H9 (cell line): ENCODE data around the gene MMP11. TPM values are rescaled to one million over a fixed set of nuclear protein-coding genes. Genes with fewer than 3 reads are reported as not detected.
A peak's percentile ranks its signal among the peaks of the same experiment; 100 is the strongest.

ENCODE experiments used
- DNase-seq: peaks from one replicate; pipeline ENCODE4 v3.0.0-alpha.2; 2017
- H2AFZ ChIP-seq: one replicate; pipeline ENCODE4 v1.6.1; 2013; ENCODE audit warnings: mild to moderate bottlenecking, low read length, control low read depth, moderate library complexity
- H2AK5ac ChIP-seq: 2 replicates; pipeline ENCODE4 v1.6.1; 2013; ENCODE audit warnings: low read length, control low read depth, mixed read lengths; ENCODE audit not compliant: insufficient read length
- H2BK120ac ChIP-seq: one replicate; pipeline ENCODE4 v1.6.1; 2013; ENCODE audit warnings: low read depth, mild to moderate bottlenecking, low read length, control low read depth, inconsistent platforms; ENCODE audit not compliant: poor library complexity, severe bottlenecking
- H2BK12ac ChIP-seq: 2 replicates; pipeline ENCODE4 v1.6.1; 2013; ENCODE audit warnings: low read length, control low read depth, mixed read lengths, low read depth; ENCODE audit not compliant: insufficient read length
- H2BK15ac ChIP-seq: 2 replicates; pipeline ENCODE4 v1.6.1; 2013; ENCODE audit warnings: low read depth, low read length, control low read depth
- H2BK20ac ChIP-seq: one replicate; pipeline ENCODE4 v1.6.1; 2013; ENCODE audit warnings: low read depth, mild to moderate bottlenecking, low read length, control low read depth, inconsistent platforms; ENCODE audit not compliant: poor library complexity, severe bottlenecking
- H2BK5ac ChIP-seq: 2 replicates; pipeline ENCODE4 v1.6.1; 2013; ENCODE audit warnings: low read length, control low read depth, mixed read lengths; ENCODE audit not compliant: insufficient read length
- H3K14ac ChIP-seq: 2 replicates; pipeline ENCODE4 v1.6.1; 2013; ENCODE audit warnings: low read length, control low read depth; ENCODE audit not compliant: insufficient read depth
- H3K18ac ChIP-seq: 2 replicates; pipeline ENCODE4 v1.6.1; 2013; ENCODE audit warnings: low read depth, mild to moderate bottlenecking, mixed read lengths, low read length, control low read depth; ENCODE audit not compliant: insufficient read length
- H3K23ac ChIP-seq: 2 replicates; pipeline ENCODE4 v1.6.1; 2013; ENCODE audit warnings: low read length, control low read depth, mixed read lengths, low read depth; ENCODE audit not compliant: insufficient read length
- H3K23me2 ChIP-seq: 2 replicates; pipeline ENCODE4 v1.6.1; 2013; ENCODE audit warnings: low read depth, mild to moderate bottlenecking, mixed read lengths, low read length, control low read depth; ENCODE audit not compliant: insufficient read length, poor library complexity, severe bottlenecking
- H3K27ac ChIP-seq: 2 replicates; pipeline ENCODE4 v1.5.1; 2013; ENCODE audit warnings: low read length, control low read depth, mixed read lengths, low read depth; ENCODE audit not compliant: insufficient read length
- H3K27me3 ChIP-seq: 2 replicates; pipeline ENCODE4 v1.6.1; 2013; ENCODE audit warnings: low read length, control low read depth, inconsistent platforms; ENCODE audit not compliant: insufficient read depth
- H3K4ac ChIP-seq: 2 replicates; pipeline ENCODE4 v1.6.1; 2013; ENCODE audit warnings: low read depth, mild to moderate bottlenecking, control low read depth, inconsistent platforms, low read length, moderate library complexity
- H3K4me1 ChIP-seq: 2 replicates; pipeline ENCODE4 v1.6.1; 2013; ENCODE audit warnings: low read length, control low read depth, inconsistent platforms; ENCODE audit not compliant: insufficient read depth
- H3K4me2 ChIP-seq: 2 replicates; pipeline ENCODE4 v1.6.1; 2013; ENCODE audit warnings: low read length, control low read depth, mixed read lengths; ENCODE audit not compliant: insufficient read length, insufficient read depth
- H3K56ac ChIP-seq: 2 replicates; pipeline ENCODE4 v1.6.1; 2013; ENCODE audit warnings: low read depth, mild to moderate bottlenecking, mixed read lengths, low read length, control low read depth; ENCODE audit not compliant: insufficient read length
- H3K79me1 ChIP-seq: 2 replicates; pipeline ENCODE4 v1.6.1; 2013; ENCODE audit warnings: low read depth, mild to moderate bottlenecking, moderate library complexity, low read length, control low read depth, inconsistent platforms; ENCODE audit not compliant: insufficient read depth, poor library complexity, severe bottlenecking
- H3K79me2 ChIP-seq: 2 replicates; pipeline ENCODE4 v1.6.1; 2013; ENCODE audit warnings: low read length, control low read depth, inconsistent platforms; ENCODE audit not compliant: insufficient read depth
- H3K9ac ChIP-seq: 2 replicates; pipeline ENCODE4 v1.6.1; 2013; ENCODE audit warnings: low read length, control low read depth, mixed read lengths; ENCODE audit not compliant: insufficient read length; ENCODE audit errors: extremely low read depth
- H3K9me3 ChIP-seq: one replicate; pipeline ENCODE4 v1.6.1; 2013; ENCODE audit warnings: low read depth, low read length, inconsistent platforms; ENCODE audit not compliant: control insufficient read depth
- H3T11ph ChIP-seq: one replicate; pipeline ENCODE4 v1.6.1; 2013; ENCODE audit warnings: mild to moderate bottlenecking, low read length, control low read depth, inconsistent platforms
- H4K20me1 ChIP-seq: one replicate; pipeline ENCODE4 v1.6.1; 2013; ENCODE audit not compliant: control insufficient read depth, insufficient read length, insufficient read depth
- H4K5ac ChIP-seq: 2 replicates; pipeline ENCODE4 v1.6.1; 2013; ENCODE audit warnings: low read depth, mild to moderate bottlenecking, mixed read lengths, low read length, control low read depth; ENCODE audit not compliant: insufficient read length
- H4K8ac ChIP-seq: replicated peaks from 2 replicates; pipeline ENCODE4 v1.6.1; 2013; ENCODE audit warnings: low read length, control low read depth, mixed read lengths, low read depth; ENCODE audit not compliant: insufficient read length
- H4K91ac ChIP-seq: 2 replicates; pipeline ENCODE4 v1.6.1; 2013; ENCODE audit warnings: low read depth, mild to moderate bottlenecking, moderate library complexity, mixed read lengths, low read length, control low read depth; ENCODE audit not compliant: insufficient read length
- H3K27ac Mint-ChIP-seq, 3 experiments: 2 replicates in 2 of 3; 3 replicates in 1 of 3; pipeline ENCODE4 v1.8.0; 2020 to 2021; ENCODE audit warnings: mixed read lengths in 3 of 3, mild to moderate bottlenecking in 1 of 3, moderate library complexity in 1 of 3
- H3K27me3 Mint-ChIP-seq: 2 replicates; pipeline ENCODE4 v1.8.0; 2021; ENCODE audit warnings: low read depth, mild to moderate bottlenecking, moderate library complexity, mixed read lengths
- H3K36me3 Mint-ChIP-seq, 3 experiments: 2 replicates in 2 of 3; 3 replicates in 1 of 3; pipeline ENCODE4 v1.8.0; 2020 to 2021; ENCODE audit warnings: low read depth in 3 of 3, mixed read lengths in 3 of 3; ENCODE audit not compliant: insufficient read depth in 1 of 3
- H3K4me1 Mint-ChIP-seq, 2 experiments: 2 replicates each; pipeline ENCODE4 v1.8.0; 2020; ENCODE audit warnings: mixed read lengths in 2 of 2
- H3K4me3 Mint-ChIP-seq, 2 experiments: 2 replicates in 1 of 2; 3 replicates in 1 of 2; pipeline ENCODE4 v1.8.0; 2020 to 2021; ENCODE audit warnings: mild to moderate bottlenecking in 2 of 2, mixed read lengths in 2 of 2, moderate library complexity in 1 of 2
- H3K9me3 Mint-ChIP-seq, 2 experiments: 2 replicates in 1 of 2; 3 replicates in 1 of 2; pipeline ENCODE4 v1.8.0; 2020; ENCODE audit warnings: mild to moderate bottlenecking in 2 of 2, mixed read lengths in 2 of 2, moderate library complexity in 1 of 2
- CTCF ChIP-seq: fragments of 200-600 bp; sonication (generic); conservative IDR thresholded peaks from 3 replicates; pipeline ENCODE4 v1.8.0; 2021; ENCODE audit warnings: antibody characterized with exemption, mild to moderate bottlenecking
- WGBS: extraction: QIAGEN DNeasy Blood & Tissue Kit; methylation state at CpG from one replicate; pipeline ENCODE4 v1.1.7; 2013; ENCODE audit warnings: missing lambda C conversion rate, low lambda C conversion rate, mixed read lengths; ENCODE audit not compliant: insufficient read length; ENCODE audit errors: extremely low coverage; 5-methylcytosine and 5-hydroxymethylcytosine counted together
- total RNA-seq: library from RNA; stranded (reverse); gene quantifications from 2 replicates; pipeline ENCODE4 v1.2.1, GENCODE V29; 2021

The MMP11 gene
- total RNA-seq, 1 experiment from 2014 or later: 5.3 TPM

GRCh38 chr22:23796461-23796860 is 23.8 kb downstream of the MMP11 start:
- no peaks in the 10 kb centered on the region; the same call in 1 of the 2 replicates for H3K27me3 ChIP-seq
- no peaks in the 10 kb centered on the region for H4K20me1 ChIP-seq
- H4K91ac ChIP-seq: no peak overlapping the region
- no peak for DNase-seq
- H3K56ac ChIP-seq: no peak overlapping the region
- no CpG with 5 or more reads among the region's 5 CpGs for WGBS
- H3K4me1 ChIP-seq: no peaks in the 10 kb centered on the region
- no peaks in the 10 kb centered on the region for H3K9me3 ChIP-seq
- no peak overlapping the region for H3K4ac ChIP-seq
- no peak overlapping the region for H2BK15ac ChIP-seq
- H2BK120ac ChIP-seq: no peak overlapping the region
- H4K8ac ChIP-seq: no peak overlapping the region
- H4K5ac ChIP-seq: no peak overlapping the region
- H3K23me2 ChIP-seq: no peaks in the 10 kb centered on the region
- no peaks in the 10 kb centered on the region; the same call in 1 of the 2 replicates for H3K79me2 ChIP-seq
- no peaks in the 10 kb centered on the region for H3K4me1 Mint-ChIP-seq
- H3T11ph ChIP-seq: no peak overlapping the region
- no peaks in the 10 kb centered on the region for H3K79me1 ChIP-seq
- no peak overlapping the region for H3K14ac ChIP-seq
- H3K36me3 Mint-ChIP-seq: peaks cover 52 to 90% (median 87%) of the 10 kb centered on the region in 3 experiments
- no peaks in the 10 kb centered on the region for H3K27me3 Mint-ChIP-seq
- no peak overlapping the region for H3K18ac ChIP-seq
- H2BK12ac ChIP-seq: no peak overlapping the region
- 0 out of 7 replicates have a peak overlapping the region, but pooled peaks of 1 of the 3 experiments have one; percentile 40 for H3K27ac Mint-ChIP-seq
- H3K4me3 Mint-ChIP-seq: no peak overlapping the region
- no peak overlapping the region for H3K23ac ChIP-seq
- H3K9me3 Mint-ChIP-seq: no peaks in the 10 kb centered on the region; a peak in 1 of 5 replicates
- no peak overlapping the region for H2BK5ac ChIP-seq
- no peak overlapping the region for H3K27ac ChIP-seq
- no peak overlapping the region for H3K9ac ChIP-seq
- no peak overlapping the region for H3K4me2 ChIP-seq
- no peak overlapping the region for H2BK20ac ChIP-seq
- TF ChIP-seq CTCF: no peak
- no peak overlapping the region for H2AFZ ChIP-seq
- no peak overlapping the region for H2AK5ac ChIP-seq
